ENCODE results near the gene RUSF1. TPM values are rescaled to one million over a fixed set of nuclear protein-coding genes. Genes with fewer than 3 reads are reported as not detected.

The RUSF1 gene
- total and polyA plus RNA-seq, 10 of the 15 experiments (the other 5 are each of a cell fraction or from before 2014, with no cell fraction given), result 0.20 to 46.3 (median 29.7) TPM

DNA sequence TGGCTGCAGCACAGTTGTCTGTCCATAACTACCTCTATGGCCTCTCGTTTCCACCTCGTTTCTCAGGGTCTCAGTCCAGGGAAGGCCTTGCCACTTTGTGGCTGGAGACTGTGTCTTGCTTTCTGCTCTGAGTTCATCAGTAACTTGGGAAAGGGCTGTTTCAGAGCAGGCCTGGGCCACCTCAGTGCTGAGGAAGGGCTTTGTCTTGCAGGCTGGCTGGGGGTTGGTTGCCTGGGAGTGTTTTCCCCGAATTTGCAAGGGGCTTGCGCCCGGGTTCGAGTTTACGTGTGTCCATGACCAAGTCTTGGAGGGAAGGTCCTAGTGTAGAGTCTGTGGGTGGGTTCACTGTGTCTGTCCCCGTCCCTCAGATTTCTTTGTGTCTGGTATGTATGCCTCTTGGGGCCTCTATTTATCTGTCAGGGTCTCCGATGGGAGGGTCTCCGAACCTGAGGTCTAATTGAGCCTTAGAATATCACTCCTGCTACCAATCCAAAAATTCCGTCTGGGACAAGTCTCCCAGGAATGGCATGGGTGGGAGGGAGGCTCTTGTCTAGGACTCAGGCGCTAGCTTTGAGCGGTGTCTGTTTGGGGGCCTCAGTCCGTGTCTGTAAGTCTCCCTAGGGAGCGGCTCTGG is 36.8 kb downstream of the RUSF1 start:
- H3K4me3 ChIP-seq, result no peak overlapping the region
- H3K4me2 ChIP-seq (ENCODE audit: control insufficient read depth, insufficient read depth), result no peak overlapping the region
- peaks cover 4% of the 10 kb centered on the region; the same call in 1 of the 2 replicates for H3K4me1 ChIP-seq (ENCODE audit: control insufficient read depth, insufficient read depth, low read length)
- BruUV-seq (replicated peaks), result no TSS peak
- WGBS (ENCODE audit: insufficient coverage, insufficient replicate concordance, low lambda C conversion rate, missing lambda C conversion rate), result 57% methylated on average over 15 of the region's 15 CpGs
- intact Hi-C loops (cut with micrococcal nuclease; ENCODE audit: unreplicated experiment) (no loop called here), in situ Hi-C loops (cut with MboI) (no loop called here)
- H3K27ac ChIP-seq (ENCODE audit: control insufficient read depth, insufficient read depth), result no peak overlapping the region
- POLR2A ChIA-PET, result no interaction called here
- TF ChIP-seq, protein P1, sequence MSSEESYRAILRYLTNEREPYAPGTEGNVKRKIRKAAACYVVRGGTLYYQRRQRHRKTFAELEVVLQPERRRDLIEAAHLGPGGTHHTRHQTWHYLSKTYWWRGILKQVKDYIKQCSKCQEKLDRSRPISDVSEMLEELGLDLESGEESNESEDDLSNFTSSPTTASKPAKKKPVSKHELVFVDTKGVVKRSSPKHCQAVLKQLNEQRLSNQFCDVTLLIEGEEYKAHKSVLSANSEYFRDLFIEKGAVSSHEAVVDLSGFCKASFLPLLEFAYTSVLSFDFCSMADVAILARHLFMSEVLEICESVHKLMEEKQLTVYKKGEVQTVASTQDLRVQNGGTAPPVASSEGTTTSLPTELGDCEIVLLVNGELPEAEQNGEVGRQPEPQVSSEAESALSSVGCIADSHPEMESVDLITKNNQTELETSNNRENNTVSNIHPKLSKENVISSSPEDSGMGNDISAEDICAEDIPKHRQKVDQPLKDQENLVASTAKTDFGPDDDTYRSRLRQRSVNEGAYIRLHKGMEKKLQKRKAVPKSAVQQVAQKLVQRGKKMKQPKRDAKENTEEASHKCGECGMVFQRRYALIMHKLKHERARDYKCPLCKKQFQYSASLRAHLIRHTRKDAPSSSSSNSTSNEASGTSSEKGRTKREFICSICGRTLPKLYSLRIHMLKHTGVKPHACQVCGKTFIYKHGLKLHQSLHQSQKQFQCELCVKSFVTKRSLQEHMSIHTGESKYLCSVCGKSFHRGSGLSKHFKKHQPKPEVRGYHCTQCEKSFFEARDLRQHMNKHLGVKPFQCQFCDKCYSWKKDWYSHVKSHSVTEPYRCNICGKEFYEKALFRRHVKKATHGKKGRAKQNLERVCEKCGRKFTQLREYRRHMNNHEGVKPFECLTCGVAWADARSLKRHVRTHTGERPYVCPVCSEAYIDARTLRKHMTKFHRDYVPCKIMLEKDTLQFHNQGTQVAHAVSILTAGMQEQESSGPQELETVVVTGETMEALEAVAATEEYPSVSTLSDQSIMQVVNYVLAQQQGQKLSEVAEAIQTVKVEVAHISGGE (CRISPR knock-in tag; IDR thresholded peaks at IDR 0.05), result no peak
- no peak for TF ChIP-seq ZBED1 (IDR thresholded peaks at IDR 0.05; ENCODE audit: borderline replicate concordance)
- TF ChIP-seq, protein P2, sequence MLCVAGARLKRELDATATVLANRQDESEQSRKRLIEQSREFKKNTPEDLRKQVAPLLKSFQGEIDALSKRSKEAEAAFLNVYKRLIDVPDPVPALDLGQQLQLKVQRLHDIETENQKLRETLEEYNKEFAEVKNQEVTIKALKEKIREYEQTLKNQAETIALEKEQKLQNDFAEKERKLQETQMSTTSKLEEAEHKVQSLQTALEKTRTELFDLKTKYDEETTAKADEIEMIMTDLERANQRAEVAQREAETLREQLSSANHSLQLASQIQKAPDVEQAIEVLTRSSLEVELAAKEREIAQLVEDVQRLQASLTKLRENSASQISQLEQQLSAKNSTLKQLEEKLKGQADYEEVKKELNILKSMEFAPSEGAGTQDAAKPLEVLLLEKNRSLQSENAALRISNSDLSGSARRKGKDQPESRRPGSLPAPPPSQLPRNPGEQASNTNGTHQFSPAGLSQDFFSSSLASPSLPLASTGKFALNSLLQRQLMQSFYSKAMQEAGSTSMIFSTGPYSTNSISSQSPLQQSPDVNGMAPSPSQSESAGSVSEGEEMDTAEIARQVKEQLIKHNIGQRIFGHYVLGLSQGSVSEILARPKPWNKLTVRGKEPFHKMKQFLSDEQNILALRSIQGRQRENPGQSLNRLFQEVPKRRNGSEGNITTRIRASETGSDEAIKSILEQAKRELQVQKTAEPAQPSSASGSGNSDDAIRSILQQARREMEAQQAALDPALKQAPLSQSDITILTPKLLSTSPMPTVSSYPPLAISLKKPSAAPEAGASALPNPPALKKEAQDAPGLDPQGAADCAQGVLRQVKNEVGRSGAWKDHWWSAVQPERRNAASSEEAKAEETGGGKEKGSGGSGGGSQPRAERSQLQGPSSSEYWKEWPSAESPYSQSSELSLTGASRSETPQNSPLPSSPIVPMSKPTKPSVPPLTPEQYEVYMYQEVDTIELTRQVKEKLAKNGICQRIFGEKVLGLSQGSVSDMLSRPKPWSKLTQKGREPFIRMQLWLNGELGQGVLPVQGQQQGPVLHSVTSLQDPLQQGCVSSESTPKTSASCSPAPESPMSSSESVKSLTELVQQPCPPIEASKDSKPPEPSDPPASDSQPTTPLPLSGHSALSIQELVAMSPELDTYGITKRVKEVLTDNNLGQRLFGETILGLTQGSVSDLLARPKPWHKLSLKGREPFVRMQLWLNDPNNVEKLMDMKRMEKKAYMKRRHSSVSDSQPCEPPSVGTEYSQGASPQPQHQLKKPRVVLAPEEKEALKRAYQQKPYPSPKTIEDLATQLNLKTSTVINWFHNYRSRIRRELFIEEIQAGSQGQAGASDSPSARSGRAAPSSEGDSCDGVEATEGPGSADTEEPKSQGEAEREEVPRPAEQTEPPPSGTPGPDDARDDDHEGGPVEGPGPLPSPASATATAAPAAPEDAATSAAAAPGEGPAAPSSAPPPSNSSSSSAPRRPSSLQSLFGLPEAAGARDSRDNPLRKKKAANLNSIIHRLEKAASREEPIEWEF (IDR thresholded peaks at IDR 0.05; ENCODE audit: insufficient replicate concordance, low read depth, low read length), result no peak
- TF ChIP-seq EED (IDR thresholded peaks at IDR 0.05; ENCODE audit: low read depth), result no peak
- no peak for TF ChIP-seq ATF7 (IDR thresholded peaks at IDR 0.05; ENCODE audit: low read depth)
- no peak for TF ChIP-seq KLF5 (IDR thresholded peaks at IDR 0.05; ENCODE audit: partially characterized antibody)
- CTCF ChIA-PET, result interaction anchor here (0.6 to 1.8 kb wide), 3 partner anchors 11 to 389 kb away, joined by 3 to 6 read pairs (median 3); no protein-coding TSS in a partner anchor
- H3K9me3 ChIP-seq (replicated peaks; ENCODE audit: control insufficient read depth, insufficient read depth, low read length), result no peaks in the 10 kb centered on the region
- no peaks in the 10 kb centered on the region for H4K20me1 ChIP-seq (ENCODE audit: control insufficient read depth, insufficient read depth)
- peaks cover 0 to 5% of the 10 kb centered on the region in 2 experiments; a peak in 3 of 4 replicates for H3K27me3 ChIP-seq (replicated peaks in 1 of 2; ENCODE audit: control insufficient read depth in 2 of 2, insufficient read depth in 2 of 2, low read length in 1 of 2)
- H2AFZ ChIP-seq (ENCODE audit: control insufficient read depth, low read depth, low read length), result no peak overlapping the region
- SMC1A ChIA-PET (ENCODE audit: uncharacterized antibody, unreplicated experiment), result no interaction called here
- no peaks in the 10 kb centered on the region; a peak in 1 of 4 replicates for H3K36me3 ChIP-seq (ENCODE audit: control insufficient read depth in 2 of 2, insufficient read depth in 2 of 2, low read length in 1 of 2)
- FAIRE-seq (no peak), DNase-seq (ENCODE audit: low read depth, low spot score) (no peak), ATAC-seq (no peak)
- H3K9ac ChIP-seq (ENCODE audit: control insufficient read depth, insufficient read depth, low read length), result no peak overlapping the region
- RAD21 ChIA-PET (ENCODE audit: unreplicated experiment), result no interaction called here
- H3K79me2 ChIP-seq (ENCODE audit: control insufficient read depth, insufficient read depth, low read length), result no peaks in the 10 kb centered on the region

All from GM12878 (cell line).